Activated T-cell treated with anti-CD3 and anti-CD28 coated beads, Interleukin-2, amount 50 U/mL, for 48 hours (primary cell): Measurements from ENCODE around the gene SFPQ.
"Not testable (repeated sequence)": the region's sequence is repeated elsewhere in the genome, so short reads cannot be mapped to it uniquely, and the experiment has no call there.

Source experiments
- DNase-seq, 2 experiments: peaks; one replicate each; pipeline ENCODE4 v3.0.0-alpha.2; 2020

The SFPQ gene

DNA sequence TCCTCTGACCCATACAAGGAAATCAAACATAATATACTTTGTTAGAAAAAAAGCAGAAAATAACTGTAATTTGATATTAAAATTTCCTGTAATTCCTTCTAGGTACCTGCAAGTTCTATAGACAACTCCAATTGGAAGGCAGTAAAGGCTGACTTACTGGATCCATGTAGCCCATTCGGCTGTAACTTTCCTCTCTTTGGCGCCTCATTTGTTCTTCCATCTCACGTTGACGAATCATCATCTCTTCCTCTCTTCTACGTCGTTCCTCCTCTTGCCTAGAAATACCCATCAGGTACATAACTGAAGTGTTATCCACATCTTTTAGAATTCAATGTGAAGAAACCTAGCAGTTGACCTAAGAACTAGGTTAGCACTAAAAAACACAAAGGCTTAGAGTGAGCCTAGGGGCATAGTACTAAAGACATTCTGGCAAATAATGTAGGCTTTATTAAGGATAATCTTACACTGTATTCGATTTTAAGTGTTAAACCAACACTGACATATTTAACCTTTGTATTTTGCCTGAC, 5.1 kb downstream of the SFPQ start:
- DNase-seq, result no peak

DNA sequence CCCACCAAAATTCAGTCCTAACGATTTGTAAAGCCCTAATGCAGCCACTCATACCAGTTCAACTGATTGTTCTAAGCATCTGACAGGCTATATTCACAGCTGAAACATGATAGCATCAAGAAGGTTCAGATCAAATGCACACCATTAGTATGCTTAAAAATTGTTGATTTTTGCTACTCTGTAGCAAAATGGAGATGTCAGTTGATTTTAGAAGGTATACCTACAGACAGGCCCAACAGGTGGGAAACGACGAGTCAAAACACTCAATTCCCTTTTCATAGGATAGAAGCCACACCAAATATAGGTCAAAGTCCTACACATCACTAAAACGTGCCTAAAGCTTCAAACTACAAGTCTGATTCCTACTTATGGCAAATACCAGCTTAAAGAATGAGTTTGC, 6.7 kb downstream of the SFPQ start:
- no peak for DNase-seq

DNA sequence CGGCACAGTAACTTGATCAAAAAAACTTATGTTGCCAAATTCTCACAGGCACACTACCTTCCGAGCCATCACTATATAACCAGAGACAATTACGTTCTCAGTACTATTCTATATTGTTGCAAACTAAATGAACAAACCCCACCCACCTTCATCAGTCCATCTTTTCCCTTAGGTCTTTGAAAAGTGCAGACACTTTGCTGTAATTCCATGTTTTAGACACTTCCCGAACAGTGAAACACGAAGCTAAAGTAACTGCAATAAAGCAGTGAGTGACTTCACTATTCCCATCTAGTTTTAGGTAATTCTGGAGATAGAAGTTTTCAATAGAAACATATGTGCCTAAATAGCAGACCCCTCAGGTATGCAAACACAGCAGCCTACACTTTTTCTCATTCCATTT, 7.7 kb downstream of the SFPQ start:
- DNase-seq, result no peak

- DNase-seq, result no peak
Observed at GRCh38 chr1:35184495-35185199, 8.3 kb downstream of the SFPQ start.

GRCh38 chr1:35181790-35182455, 11.0 kb downstream of the SFPQ start:
- DNase-seq, result no peak

DNA sequence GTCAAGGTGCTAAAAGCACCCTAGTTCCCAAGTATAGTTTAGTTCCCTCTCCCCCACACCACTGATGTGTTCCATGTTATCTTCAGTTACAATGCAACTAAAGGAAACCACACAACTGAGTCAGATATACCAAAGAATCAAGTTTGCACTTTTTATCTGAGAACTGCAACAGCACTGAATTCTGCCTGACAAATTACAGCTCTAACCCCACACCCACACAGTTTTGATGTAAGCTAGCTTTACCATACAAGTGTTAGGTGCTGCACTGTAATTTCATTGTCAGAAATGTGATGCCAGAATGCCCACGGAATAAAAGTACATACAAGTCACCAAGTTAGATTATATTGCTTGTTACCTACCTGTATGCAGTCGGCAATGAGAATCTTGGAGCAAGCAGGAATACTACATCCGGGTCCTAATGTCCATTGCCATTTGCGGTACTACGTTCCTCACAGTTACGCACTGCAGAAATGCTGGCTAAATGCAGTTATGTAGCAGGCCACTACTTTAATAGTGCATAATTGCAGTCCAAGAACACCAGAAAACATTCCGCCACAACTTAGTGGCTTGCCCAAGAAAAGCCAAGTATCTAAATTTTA, 12.1 kb downstream of the SFPQ start:
- no peak for DNase-seq

DNA sequence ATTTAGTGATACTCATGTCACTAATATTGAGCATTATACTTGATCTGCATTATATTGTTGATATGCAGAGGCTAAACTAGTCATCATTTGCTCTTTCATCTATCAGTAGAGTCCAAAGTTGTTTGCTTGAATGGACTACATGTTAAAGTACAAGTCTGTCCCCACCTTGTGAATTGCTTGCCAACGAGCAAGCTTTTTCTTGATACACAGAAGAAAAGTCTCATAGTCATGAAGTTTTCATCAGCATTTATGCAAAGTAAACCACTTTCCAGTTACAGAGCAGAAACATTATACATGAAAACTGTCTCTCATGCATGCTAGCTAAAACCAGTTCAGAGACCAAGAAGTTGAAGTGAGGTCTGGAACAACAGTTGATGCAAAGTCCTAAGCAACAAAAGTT, 13.0 kb downstream of the SFPQ start:
- no peak for DNase-seq

GRCh38 chr1:35178874-35179380, 14.0 kb downstream of the SFPQ start:
- DNase-seq, result no peak

- DNase-seq, result no peak
Observed at GRCh38 chr1:35178295-35178695, 14.7 kb downstream of the SFPQ start.

- DNase-seq, result no peak
Observed at GRCh38 chr1:35177237-35177786, 15.6 kb downstream of the SFPQ start.

GRCh38 chr1:35175602-35176001, 17.3 kb downstream of the SFPQ start:
- DNase-seq, result no peak

DNA sequence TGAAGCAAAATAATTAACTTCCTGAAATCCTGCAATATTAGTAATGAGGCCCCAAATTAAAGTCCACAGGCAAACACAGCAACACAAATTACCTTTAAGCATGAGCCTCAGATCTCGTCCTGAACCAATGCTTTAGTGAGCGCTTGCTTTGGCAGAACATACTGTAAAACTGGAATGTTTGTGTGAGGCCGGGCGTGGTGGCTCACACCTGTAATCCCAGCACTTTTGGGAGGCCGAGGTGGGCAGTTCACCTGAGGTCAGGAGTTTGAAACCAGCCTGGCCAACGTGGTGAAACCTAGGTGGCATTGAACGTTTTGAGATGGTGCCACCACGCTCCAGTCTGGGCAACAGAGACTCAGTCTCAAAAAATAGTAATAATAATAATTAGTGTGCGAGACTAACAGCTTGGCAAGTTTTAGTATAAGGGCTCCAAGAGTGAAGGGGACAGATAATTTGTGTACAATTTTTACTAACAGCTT, 17.8 kb downstream of the SFPQ start:
- peak; percentile 40 for DNase-seq

GRCh38 chr1:35173909-35174540, 18.9 kb downstream of the SFPQ start:
- no peak for DNase-seq

DNA sequence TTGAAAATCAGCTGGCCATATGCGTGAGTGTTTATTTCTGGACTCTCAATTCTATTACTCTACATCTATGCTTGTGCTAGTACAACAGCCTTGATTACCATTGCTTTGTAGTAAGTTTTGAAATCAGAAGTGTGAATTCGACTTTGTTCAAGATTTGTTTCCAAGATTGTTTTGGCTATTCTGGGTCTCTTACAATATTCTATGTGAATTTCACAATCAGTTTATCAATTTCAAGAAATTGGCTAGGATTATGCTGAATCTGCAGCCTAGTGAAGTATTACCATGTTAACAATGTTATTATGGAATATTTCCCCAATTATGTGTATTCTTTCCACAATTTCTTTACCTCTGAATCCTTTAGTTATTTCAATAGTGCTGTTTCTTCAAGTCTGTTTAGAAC, 19.5 kb downstream of the SFPQ start:
- no peak for DNase-seq

GRCh38 chr1:35172022-35172421, 20.9 kb downstream of the SFPQ start:
- DNase-seq, result no peak

GRCh38 chr1:35171579-35171978, 21.4 kb downstream of the SFPQ start:
- DNase-seq, result no peak

DNA sequence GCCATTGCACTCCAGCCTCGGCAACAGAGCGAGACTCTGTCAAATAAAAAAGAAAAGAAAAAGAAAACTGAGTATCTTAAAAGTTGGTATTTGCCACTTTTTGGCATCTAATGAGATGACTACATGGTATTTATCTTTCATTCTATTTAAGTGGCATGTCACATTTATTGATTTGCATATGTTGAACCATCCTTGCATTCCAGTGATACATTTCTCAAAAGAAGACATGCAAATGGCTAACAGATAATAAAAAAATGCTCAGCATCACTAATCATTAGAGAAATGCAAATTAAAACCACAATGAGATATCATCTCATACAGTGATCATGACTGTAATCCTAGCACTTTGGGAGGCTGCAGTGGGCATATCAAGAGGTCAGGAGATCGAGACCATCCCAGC, 28.1 kb downstream of the SFPQ start:
- DNase-seq, result no peak

- DNase-seq, result no peak
Observed at GRCh38 chr1:35151220-35151619, 41.7 kb downstream of the SFPQ start.

- not testable (repeated sequence) for DNase-seq
Observed at GRCh38 chr1:35145892-35146549, 46.9 kb downstream of the SFPQ start.

DNA sequence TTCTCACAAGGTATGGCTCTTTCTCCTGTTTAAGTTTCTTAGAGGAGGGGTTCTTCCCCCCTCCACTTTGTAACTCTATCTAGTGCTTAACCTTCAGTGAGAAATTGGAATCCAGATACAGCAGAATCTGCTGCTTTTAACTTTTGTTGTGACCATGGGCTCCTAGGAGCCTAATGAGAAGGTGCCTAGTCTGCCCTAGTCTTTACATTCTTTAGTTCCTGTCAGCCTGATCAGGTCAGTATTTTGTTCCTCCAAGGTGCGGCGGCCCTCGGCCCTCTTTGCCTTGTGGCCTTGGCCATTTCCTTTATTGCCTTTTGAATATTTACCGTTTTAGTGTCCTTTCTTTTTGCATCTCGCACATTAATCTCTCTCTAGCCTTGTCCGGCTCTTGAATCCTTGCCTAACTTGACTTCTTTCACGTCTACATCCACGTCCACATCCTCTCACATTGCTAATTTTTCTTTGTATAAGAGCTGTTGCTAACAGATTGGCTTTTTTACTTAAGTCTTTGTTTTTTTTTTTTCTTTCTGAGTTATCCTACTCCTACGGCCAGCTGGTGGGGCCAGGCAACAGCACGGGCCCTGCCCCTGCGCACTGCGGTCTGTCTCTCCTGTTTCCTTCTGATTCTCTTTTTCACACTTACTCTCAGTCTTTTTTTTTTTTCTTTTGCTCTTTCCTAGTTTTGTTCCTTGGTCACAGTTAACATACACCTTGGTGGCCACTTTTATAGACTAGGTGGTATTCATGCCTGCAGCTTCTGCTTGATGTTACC, 49.0 kb downstream of the SFPQ start:
- DNase-seq, result no peak

DNA sequence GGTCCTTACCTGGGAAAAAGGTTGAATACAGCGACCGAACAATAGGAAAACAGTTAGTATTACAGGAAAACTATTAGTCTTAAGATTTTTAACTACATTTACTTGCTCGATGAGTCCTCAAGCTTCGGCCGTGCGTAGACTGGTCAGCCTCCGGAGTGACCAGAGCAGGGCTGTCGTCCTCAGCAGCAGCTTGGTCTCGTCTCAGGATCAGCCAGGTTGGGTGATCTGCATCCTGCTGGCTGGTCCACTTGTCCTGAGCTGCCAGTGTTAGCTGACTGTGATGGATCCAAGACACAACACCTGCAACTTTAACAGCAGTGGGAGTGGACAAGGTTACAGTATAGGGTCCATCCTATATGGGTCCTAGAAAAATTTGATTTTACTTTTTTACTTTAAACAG, 50.2 kb downstream of the SFPQ start:
- DNase-seq, result not testable (repeated sequence)

DNA sequence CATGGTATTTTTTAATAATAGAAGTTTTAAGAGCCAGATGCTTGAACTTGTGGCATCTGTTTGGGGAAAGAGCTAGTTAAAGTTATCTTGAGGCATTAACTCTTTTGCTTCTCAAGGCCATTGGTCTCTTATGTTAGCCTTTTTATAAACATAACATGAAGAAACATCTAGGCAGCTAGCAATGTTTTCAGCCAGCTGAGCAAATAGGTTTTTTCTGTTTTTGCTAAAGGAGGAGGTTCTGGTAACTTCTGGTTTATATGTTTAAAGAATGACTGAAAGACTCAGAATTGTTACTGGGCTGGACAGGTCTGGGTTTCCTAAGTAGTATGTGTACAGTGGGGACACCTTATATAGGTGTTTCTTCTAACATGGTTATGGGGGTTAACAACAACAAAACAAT, 50.7 kb downstream of the SFPQ start:
- not testable (repeated sequence) for DNase-seq
